Cardiac muscle cell (in vitro differentiated cells and primary cell): ENCODE measurements around the gene MOBP. TPM values are rescaled to one million over a fixed set of nuclear protein-coding genes. Genes with fewer than 3 reads are reported as not detected.

Experiments used
- DNase-seq, 2 donors: peaks; one replicate each; pipeline versions ENCODE4 v3.0.0 to v3.0.0-alpha.2; 2010 to 2017; ENCODE audit warnings: low read depth in 1 of 2, low spot score in 1 of 2
- H3K27ac ChIP-seq: fragments of 200-600 bp; sonication (generic); 2 replicates; pipeline ENCODE4 v1.5.1; 2016
- H3K27me3 ChIP-seq: fragments of 200-600 bp; sonication (generic); 2 replicates; pipeline ENCODE4 v1.6.0; 2016; ENCODE audit warnings: control low read depth
- H3K36me3 ChIP-seq: fragments of 200-600 bp; sonication (generic); 2 replicates; pipeline ENCODE4 v1.5.1; 2016; ENCODE audit warnings: control low read depth
- H3K4me1 ChIP-seq: fragments of 200-600 bp; sonication (generic); 2 replicates; pipeline ENCODE4 v1.8.1; 2017; ENCODE audit warnings: low read depth, mild to moderate bottlenecking, mixed run types
- H3K4me3 ChIP-seq: fragments of 200-600 bp; sonication (generic); 2 replicates; pipeline ENCODE4 v1.5.1; 2016; ENCODE audit warnings: mild to moderate bottlenecking
- H3K9me3 ChIP-seq: fragments of 200-600 bp; sonication (generic); 2 replicates; pipeline ENCODE4 v1.5.1; 2017; ENCODE audit warnings: low read depth, mild to moderate bottlenecking, control low read depth
- polyA plus RNA-seq: library from polyadenylated mRNA; unstranded; fragments of >200 nt; fragmentation: Nextera tagmentation; extraction: Ambion mirVana; gene quantifications from 2 replicates; pipeline ENCODE4 v1.2.1, GENCODE V29; 2016
- total RNA-seq: library from RNA; depleted of rRNA; stranded (reverse); fragments of >200 nt; gene quantifications from 2 replicates; pipeline ENCODE4 v1.2.3, GENCODE V29; 2016
- TF ChIP-seq, protein P1 (sequence below): IDR thresholded peaks from 2 replicates; pipeline ENCODE4 v1.5.1; 2012; ENCODE audit warnings: low read depth, mild to moderate bottlenecking, low read length

Gene MOBP
- total and polyA plus RNA-seq, 2 experiments from 2014 or later: not detected

GRCh38 chr3:39521456-39521855 lies 54.0 kb downstream of the MOBP start:
- H3K27me3 ChIP-seq: no peaks in the 10 kb centered on the region
- H3K27ac ChIP-seq: no peak overlapping the region
- H3K4me1 ChIP-seq: no peaks in the 10 kb centered on the region
- H3K9me3 ChIP-seq: no peaks in the 10 kb centered on the region
- no peaks in the 10 kb centered on the region for H3K36me3 ChIP-seq
- no peak overlapping the region for H3K4me3 ChIP-seq
- TF ChIP-seq, protein P1, sequence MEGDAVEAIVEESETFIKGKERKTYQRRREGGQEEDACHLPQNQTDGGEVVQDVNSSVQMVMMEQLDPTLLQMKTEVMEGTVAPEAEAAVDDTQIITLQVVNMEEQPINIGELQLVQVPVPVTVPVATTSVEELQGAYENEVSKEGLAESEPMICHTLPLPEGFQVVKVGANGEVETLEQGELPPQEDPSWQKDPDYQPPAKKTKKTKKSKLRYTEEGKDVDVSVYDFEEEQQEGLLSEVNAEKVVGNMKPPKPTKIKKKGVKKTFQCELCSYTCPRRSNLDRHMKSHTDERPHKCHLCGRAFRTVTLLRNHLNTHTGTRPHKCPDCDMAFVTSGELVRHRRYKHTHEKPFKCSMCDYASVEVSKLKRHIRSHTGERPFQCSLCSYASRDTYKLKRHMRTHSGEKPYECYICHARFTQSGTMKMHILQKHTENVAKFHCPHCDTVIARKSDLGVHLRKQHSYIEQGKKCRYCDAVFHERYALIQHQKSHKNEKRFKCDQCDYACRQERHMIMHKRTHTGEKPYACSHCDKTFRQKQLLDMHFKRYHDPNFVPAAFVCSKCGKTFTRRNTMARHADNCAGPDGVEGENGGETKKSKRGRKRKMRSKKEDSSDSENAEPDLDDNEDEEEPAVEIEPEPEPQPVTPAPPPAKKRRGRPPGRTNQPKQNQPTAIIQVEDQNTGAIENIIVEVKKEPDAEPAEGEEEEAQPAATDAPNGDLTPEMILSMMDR: no peak
- no peak for DNase-seq

GRCh38 chr3:39524107-39524506 lies 56.6 kb downstream of the MOBP start:
- TF ChIP-seq, protein P1: no peak
- no peak for DNase-seq

GRCh38 chr3:39528844-39529243 lies 61.4 kb downstream of the MOBP start:
- H3K9me3 ChIP-seq: no peaks in the 10 kb centered on the region
- H3K27me3 ChIP-seq: no peaks in the 10 kb centered on the region
- TF ChIP-seq, protein P1: no peak
- no peaks in the 10 kb centered on the region for H3K36me3 ChIP-seq
- no peak overlapping the region for H3K27ac ChIP-seq
- DNase-seq: no peak
- H3K4me1 ChIP-seq: no peaks in the 10 kb centered on the region
- no peak overlapping the region for H3K4me3 ChIP-seq

More at GRCh38 chr3:39524107-39524506, 56.6 kb downstream of the MOBP start:
- no peaks in the 10 kb centered on the region for H3K27me3 ChIP-seq
- H3K36me3 ChIP-seq: no peaks in the 10 kb centered on the region
- H3K27ac ChIP-seq: no peak overlapping the region
- H3K4me3 ChIP-seq: no peak overlapping the region
- H3K4me1 ChIP-seq: no peaks in the 10 kb centered on the region
- H3K9me3 ChIP-seq: no peaks in the 10 kb centered on the region

DNA sequence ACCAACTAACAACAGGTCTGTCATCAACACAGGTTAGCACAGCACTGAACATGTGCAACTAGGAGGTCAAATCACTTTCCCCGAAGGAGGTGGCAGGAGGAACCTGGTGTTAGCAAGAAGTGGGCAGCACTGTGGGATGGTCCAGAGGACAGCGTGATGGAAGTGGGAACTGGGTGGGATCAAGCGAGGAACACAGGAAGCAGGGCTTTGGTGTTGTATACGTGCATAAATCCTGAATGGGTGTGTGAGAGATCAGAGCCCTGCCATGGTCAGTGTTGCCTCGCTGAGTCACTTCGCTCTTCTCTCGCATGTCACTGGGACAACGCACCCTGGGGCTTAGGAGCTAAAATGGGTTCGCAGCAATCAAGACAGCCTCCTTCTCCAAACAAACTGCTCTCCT lies 62.1 kb downstream of the MOBP start:
- no peaks in the 10 kb centered on the region for H3K36me3 ChIP-seq
- H3K4me1 ChIP-seq: no peaks in the 10 kb centered on the region
- no peak overlapping the region for H3K4me3 ChIP-seq
- no peaks in the 10 kb centered on the region for H3K27me3 ChIP-seq
- DNase-seq: no peak
- no peaks in the 10 kb centered on the region for H3K9me3 ChIP-seq
- no peak overlapping the region for H3K27ac ChIP-seq
- TF ChIP-seq, protein P1: no peak

- DNase-seq: peak in 1 of 2 donors; percentile 12
- no peaks in the 10 kb centered on the region for H3K4me1 ChIP-seq
These were observed 63.6 kb downstream of the MOBP start for GRCh38 chr3:39531066-39531465.

More at GRCh38 chr3:39531066-39531465, 63.6 kb downstream of the MOBP start:
- Histone ChIP-seq H3K27me3 (no peaks in the 10 kb centered on the region), H3K4me3 (no peak overlapping the region), H3K36me3 (no peaks in the 10 kb centered on the region), H3K9me3 (no peaks in the 10 kb centered on the region), H3K27ac (no peak overlapping the region)
- TF ChIP-seq, protein P1: no peak
